GM18526 (cell line): Measurements from ENCODE around the gene MAD1L1.

Source experiments
- POLR2A ChIP-seq: IDR thresholded peaks from 3 replicates; pipeline ENCODE4 v1.6.1; 2011; ENCODE audit not compliant: insufficient read length; ENCODE audit errors: extremely low read depth

The MAD1L1 gene

GRCh38 chr7:1785839-1786238, 446.9 kb downstream of the MAD1L1 start:
- TF ChIP-seq POLR2A, result no peak

- no peak for TF ChIP-seq POLR2A
These were observed 451.4 kb downstream of the MAD1L1 start for GRCh38 chr7:1781369-1781768.

- no peak for TF ChIP-seq POLR2A
These were observed 453.3 kb downstream of the MAD1L1 start for GRCh38 chr7:1779445-1779844.

GRCh38 chr7:1777122-1777521, 455.6 kb downstream of the MAD1L1 start:
- no peak for TF ChIP-seq POLR2A

- TF ChIP-seq POLR2A, result no peak
These were observed 457.4 kb downstream of the MAD1L1 start for GRCh38 chr7:1775389-1775788.

- no peak for TF ChIP-seq POLR2A
These were observed 462.4 kb downstream of the MAD1L1 start for GRCh38 chr7:1770331-1770730.

GRCh38 chr7:1769286-1770200, 463.2 kb downstream of the MAD1L1 start:
- no peak for TF ChIP-seq POLR2A

- no peak for TF ChIP-seq POLR2A
These were observed 463.9 kb downstream of the MAD1L1 start for GRCh38 chr7:1768832-1769231.

GRCh38 chr7:1767524-1767923, 465.2 kb downstream of the MAD1L1 start:
- no peak for TF ChIP-seq POLR2A
